Measurements from ENCODE around the gene PTBP3.
A peak's percentile ranks its signal among the peaks of the same experiment; 100 is the strongest.
"Not testable (repeated sequence)": the region's sequence is repeated elsewhere in the genome, so short reads cannot be mapped to it uniquely, and the experiment has no call there.

The PTBP3 gene, protein sequence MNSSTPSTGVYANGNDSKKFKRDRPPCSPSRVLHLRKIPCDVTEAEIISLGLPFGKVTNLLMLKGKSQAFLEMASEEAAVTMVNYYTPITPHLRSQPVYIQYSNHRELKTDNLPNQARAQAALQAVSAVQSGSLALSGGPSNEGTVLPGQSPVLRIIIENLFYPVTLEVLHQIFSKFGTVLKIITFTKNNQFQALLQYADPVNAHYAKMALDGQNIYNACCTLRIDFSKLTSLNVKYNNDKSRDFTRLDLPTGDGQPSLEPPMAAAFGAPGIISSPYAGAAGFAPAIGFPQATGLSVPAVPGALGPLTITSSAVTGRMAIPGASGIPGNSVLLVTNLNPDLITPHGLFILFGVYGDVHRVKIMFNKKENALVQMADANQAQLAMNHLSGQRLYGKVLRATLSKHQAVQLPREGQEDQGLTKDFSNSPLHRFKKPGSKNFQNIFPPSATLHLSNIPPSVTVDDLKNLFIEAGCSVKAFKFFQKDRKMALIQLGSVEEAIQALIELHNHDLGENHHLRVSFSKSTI

DNA sequence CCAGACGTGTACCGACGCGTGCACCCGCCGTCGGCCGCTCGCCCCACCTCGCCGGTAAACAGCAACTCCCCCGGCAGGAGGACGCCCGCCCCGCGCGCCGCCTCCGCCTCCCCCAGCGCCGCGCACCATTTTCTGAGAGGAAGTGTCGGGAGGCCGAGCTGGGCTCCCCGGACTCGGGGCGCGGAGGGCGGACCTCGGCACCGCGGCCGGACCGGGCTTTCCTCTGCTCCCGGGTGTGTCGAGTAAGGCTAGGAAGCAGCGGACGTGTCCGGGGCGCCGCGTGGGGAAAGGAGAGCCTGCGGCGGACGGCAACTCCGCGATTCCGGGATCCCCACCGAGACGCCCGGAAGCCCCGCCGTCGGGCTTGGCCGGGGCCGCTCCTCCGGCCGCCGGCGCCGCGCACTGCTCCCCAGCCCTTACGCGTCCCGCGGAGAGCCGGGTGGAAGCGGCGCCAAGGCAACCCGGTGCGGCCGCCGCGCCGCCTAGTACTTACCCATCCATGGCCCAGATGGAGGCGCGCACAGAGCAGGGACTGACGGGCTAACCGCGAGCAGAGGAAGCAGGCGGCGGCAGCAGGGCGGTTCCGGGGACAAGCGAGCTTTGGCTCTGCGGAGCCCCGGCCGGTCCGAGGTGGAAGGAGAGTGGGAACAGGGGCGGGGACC, at the start of gene PTBP3:
PTBP3 (minus strand) TSS at position 643 of the 662 bp plus-strand sequence. CDS start 35,754 bp downstream, outside the sequence.
- no peak for DNase-seq

DNA sequence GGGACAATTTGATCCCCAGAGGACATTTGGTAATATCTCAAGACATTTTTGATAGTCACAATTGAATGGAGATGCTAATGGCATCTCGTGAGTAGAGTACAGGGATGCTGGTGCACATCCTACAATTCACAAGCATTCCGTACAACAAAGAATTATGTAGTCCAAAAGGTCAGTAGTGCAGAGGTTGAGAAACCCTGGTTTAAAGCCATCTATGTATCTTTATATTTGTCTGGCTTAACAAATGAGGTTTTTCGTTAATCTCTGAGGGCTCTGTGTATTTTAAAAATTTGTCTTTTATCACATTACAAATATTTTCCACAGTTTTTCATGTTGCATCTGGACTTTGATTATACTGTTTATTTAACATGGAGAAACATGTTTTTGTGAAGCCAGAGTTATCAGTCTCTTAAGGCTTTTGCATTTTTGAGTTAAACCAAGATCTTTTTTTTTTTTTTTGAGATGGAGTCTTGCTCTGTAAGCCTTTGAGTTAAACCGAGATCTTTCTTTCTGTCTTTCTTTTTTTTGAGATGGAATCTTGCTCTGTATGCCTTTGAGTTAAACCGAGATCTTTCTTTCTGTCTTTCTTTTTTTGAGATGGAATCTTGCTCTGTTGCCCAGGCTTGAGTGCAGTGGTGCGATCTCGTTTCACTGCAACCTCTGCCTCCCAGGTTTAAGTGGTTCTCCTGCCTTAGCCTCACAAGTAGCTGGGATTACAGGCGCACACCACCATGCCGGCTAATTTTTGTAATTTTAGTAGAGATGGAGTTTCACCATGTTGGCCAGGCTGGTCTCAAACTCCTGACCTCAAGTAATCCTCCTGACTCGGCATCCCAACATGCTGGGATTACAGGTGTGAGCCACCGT, 49.3 kb upstream of the PTBP3 start:
- no peak for DNase-seq

DNA sequence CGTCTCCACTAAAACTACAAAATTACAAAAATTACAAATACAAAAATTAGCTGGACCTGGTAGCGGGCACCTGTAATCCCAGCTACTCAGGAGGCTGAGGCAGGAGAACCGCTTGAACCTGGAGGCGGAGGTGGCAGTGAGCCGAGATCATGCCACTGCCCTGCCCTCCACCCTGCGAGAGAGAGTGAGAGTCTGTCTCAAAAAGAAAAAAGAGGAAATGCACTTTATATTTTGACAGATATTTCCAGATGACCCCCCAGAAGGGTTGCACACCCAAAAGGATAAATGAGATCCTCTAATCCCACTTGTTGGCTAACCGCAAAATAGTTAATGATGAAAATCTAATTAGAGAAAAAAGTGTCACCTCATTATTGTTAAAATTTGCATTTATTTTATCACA, 48.6 kb upstream of the PTBP3 start:
- no peak for DNase-seq

DNA sequence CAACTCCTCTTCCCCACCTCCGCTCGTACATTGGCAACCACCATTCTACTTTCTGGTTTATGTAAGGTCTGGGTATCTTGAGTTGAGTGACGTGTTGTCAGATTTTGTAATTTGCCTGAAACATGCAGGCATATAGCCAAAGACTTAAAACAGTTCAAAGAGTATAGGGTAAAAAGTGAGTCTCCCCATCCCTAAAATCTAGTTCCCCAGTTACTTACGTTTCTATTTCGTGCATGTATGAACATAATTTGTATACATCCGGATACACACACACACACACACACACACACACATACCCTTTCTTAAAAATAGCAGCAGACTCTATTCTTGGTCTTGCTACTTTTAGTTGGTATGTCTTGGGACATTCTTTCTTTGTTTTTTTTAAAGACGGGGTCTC, 47.4 kb upstream of the PTBP3 start:
- DNase-seq = no peak

DNA sequence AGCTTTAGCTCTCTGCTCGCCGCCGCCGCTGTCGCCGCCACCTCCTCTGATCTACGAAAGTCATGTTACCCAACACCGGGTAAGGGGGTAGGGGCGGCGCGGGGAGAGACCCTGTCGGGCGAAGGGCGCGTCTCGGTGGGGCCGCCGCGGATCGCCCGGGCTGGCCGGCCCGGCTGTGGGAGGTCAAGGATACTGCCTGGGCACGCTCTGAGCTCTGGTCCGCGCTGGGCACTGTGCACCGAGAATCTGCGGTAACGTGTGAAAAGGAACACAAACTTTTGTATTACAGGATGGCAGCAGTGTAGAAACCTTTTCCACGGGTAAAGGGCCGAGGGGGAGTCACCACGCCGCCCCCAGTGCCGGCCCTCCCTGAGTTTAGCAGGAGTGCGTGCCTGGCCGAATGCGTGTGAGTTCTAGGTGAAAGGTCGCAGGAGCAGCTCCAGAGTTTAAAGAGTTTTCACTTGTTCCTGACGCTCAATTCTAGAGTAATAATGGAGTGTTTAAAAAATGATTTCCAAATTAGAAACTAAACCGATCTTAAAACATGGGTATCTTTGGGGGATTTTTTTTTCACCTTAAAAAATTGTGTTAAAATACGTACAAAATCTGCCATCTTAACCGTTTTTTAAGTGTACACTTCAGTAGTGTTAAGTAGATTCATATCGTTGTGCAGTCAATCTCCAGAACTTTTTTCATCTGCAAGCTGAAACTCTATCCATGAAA, 46.8 kb upstream of the PTBP3 start, which contains the start of gene HSDL2:
HSDL2 (plus strand) TSS at position 7 of the 723 bp plus-strand sequence; CDS start at position 63, 56 bp downstream.
- DNase-seq = no peak

DNA sequence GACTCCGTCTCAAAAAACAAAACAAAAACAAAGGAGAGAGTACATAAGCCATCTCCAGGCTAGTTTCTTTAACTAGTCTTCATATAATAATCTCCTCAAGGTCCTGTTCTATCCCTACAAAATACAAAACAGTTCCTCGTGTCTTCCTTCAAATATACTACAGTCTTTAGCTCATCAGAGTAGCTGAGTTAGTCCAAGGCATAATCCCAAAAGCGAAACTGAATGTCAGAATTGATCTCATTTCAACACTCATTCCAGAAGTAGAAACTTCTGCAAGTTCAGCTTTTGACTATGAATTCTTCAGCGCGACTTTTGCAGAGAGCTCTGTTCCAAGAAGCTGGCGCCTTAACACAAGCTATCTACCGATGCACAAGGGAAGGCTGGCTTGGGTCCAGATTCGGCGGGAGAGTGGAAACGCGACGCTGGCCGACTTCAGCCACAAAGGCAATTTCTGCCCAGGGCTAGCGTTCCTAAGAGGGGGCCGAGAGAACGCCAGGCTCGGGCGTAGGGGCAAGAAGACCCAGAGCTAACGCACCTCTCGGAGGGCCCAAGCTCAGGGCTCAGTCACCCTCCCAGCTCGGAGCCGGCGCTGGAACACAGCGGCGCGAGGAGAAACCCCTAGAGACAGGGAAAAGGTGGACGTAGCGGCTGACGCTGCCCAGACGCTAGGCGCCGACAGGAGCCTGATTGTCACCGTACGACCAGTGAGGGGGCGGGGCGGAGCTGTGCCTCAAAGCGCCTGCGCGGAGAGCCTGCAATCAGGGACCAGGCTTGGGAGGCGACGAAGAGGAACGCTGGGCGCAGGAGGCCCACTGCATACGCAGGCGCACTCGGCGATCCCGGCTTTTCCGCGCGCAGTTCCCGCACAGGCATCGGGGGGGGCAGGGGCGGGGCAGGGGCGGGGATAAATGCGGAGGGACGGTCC, 46.0 kb upstream of the PTBP3 start:
- peak; percentile 98 for DNase-seq

DNA sequence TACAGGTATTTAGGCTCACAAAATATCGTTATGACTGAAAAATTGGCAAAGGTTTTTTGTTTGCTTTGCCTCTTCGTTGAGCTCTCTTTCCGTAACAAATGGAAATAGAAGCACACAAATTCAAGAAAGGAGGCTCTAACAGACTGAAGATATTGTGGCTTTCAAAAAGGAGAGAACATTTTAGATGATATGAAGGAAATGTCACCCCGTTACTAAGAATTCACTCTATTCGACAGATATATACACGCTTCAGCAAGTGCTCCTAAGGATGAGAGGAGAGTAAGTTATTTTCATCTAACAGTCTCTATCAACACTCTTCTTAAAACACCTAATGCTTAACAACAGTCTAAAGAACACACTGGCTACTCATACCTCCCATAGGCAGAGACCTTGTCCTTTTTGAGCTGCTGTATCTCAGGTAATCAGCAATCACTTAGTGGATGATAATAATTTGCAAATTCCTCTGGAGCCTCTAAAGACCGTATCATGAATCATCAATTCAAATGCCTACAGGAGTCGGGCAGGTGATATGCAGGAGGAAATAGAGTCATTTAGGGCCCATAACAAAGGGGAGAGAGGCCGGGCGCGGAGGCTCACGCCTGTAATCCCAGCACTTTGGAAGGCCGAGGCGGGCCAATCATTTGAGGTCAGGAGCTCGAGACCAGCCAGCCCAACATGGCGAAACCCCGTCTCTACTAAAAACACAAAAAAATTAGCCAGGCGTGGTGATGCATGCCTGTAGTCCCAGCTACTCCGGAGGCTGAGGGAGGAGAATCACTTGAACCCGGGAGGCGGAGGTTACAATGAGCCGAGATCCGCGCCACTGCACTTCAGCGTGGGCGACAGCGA, 45.1 kb upstream of the PTBP3 start:
- no peak for DNase-seq

DNA sequence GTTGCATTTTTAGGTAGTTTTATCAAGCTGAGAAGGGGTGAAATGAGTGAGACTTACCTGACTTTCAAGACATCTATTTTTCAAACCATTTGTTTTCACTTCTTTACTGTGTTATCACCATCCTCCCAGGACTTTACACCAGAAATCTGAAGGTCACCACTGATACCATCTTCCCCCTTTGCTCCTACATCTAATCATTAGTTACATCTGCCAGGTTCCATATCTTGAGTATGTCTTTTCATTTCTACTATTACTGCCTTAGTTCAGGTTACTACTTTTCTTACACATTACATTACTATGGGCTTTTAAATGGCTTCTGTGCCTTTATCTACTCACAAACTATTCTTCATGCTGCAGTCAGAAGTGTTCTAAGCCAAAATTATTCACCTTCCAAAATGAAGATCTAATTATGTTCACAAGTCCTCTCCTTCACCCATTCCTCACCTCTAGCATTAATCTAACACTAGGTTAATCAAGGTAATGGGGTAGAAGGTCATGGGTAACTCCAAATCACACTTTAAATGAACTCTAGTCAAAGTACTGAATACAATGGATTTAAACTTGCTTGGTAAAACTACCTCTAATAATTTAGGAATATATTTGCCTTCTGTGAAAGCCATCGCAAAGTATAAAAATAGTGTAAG, 44.4 kb upstream of the PTBP3 start:
- DNase-seq = no peak

DNA sequence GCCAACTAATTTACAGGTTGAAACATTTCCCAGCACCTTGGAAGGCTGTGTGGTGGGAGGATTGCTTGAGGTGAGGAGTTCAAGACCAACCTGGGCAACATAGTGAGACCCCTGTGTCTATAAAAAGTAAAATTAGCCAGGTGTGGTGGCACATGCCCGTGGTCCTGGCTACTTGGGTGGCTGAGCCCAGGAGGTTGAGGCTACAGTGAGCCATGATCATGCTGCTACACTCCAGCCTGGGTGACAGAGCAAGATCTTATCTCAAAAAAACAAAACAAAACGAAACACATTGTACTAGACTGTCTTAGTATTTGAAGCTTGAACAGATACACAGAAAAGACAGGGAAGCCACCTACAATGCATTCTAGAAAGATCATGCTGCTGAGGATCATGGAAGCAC, 43.7 kb upstream of the PTBP3 start:
- no peak for DNase-seq

DNA sequence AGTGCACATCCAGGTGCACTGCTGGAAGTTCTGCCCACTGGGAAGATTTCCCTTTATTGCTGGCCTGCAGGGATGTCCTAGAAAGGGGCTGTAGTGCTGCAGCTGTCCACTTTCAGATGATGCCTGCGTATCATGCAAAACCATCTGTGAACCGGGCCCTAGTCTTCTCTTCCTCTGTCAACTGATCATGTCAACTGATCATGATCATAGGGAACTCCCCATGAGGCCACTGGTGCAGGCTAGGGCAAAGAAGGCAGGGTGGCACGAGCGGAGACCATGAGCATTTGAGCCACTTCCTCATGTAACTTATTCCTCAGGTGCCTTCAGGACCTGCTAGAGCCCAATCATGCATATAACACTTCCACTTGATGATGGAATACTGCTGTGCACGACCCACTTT, 41.9 kb upstream of the PTBP3 start:
- DNase-seq = no peak

DNA sequence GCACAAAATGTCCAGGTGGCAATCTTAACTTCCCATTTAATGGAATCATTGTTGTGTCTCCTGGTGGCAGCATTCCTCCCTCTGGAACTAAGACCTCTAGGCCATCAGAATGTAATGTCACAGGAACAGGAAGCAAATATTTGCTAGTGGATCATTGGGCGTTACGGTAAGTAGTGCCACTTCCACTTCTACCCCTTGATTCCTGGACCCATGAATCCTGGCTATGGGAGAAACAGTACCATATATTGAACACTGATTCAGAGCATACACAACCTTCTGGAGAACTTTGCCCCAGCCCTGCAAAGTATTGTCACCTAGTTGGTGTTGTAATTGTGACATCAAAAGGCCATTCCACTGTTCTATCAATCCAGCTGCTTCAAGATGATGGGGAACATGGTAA, 40.8 kb upstream of the PTBP3 start:
- DNase-seq = not testable (repeated sequence)

DNA sequence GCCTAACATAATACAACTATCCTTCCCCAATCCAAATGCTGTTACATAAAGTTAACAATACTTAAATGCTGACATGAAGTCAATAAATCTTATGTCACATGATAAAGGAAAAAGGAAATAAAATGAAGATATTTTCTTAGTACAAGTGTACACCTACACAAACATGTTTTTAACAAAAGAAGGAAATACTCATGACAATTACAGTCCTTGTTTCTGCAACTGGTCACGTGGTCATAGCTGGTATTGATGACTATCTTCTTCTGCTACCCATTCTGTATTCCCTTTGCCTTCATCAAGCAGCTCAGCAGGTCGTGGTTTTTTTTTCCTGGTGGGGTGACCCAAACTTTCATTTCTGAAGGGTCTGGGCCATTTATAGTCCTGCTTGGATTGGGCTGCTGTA, 40.2 kb upstream of the PTBP3 start:
- DNase-seq = not testable (repeated sequence)

DNA sequence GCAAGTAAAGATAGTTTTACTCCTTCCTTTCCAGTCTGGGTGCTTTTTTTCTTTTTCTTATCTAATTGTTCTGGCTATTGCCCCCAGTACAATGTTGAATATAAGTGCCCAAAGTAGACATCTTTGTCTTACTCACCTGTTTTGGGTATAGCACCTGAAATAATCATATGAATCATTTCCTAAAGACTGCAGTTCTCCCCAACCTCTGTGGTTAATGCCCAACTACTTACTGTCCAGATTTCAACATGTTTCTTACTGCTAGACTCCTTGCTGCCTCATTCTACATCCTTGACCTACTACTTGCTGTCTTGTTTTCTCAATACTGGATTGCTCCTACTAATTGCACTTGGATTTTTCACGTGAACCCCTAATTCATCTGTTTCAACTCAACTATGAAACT, 37.6 kb upstream of the PTBP3 start:
- DNase-seq = no peak

DNA sequence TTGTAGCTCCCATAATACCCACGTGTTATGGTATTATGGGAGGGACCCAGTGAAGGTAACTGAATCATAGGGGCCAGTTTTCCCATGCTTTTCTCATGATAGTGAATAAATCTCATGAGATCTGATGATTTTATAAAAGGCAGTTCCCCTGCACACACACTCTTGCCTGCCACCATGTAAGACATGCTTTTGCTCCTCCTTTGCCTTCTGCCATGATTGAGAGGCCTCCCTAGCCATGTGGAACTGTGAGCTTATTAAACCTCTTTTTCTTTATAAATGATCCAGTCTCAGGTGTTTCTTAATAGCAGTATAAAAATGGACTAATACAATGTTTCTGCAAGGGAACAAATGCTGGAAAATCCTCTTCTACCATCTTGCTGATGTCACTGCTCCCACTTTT, 36.4 kb upstream of the PTBP3 start:
- DNase-seq = no peak

DNA sequence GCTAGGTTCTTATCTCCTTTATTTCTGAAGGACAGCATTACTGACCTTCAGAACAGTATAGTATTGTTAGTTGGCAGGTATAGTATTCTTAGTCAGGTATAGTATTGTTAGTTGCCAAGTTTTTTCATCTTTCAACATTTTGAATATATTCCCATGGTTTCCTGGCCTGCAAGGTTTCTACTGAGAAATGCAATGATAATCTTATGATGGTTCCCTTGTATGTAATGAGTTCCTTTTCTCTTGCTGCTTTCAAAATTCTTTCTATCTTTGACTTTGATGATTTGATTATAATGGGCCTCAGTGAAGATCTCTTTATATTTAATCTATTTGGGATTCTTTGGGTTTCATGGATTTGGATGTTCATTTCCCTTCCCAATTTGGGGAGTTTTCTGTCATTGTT, 34.0 kb upstream of the PTBP3 start:
- no peak for DNase-seq

DNA sequence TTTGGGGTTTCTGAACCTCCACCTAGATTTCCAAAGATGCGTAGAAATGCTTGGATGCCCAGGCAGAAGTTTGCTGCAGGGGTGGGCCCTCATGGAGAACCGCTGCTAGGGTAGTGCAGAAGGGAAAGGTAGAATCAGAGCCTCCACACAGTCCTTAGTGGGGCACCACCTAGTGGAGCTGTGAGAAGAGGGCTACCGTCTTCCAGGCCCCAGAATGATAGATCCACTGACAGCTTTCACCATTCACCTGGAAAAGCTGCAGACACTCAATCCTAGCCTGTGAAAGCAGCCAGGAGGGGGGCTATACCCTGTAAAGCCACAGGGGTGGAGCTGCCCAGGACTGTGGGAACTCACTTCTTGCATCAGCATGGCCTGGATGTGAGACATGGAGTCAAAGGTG, 33.2 kb upstream of the PTBP3 start:
- no peak for DNase-seq

DNA sequence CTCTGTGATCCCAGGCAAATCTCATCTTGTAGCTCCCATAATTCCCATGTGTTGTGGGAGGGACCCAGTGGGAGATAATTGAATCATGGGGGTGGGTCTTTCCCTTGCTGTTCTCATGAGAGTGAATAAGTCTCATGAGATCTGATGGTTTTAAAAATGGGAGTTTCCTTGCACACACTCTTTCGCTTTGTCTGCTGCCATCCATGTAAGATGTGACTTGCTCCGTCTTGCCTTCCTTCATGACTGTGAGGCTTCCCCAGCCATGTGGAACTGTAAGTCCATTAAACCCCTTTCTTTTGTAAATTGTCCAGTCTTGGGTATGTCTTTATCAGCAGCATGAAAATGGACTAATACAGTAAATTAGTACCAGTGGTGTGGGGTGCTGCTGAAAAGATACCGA, 31.8 kb upstream of the PTBP3 start:
- not testable (repeated sequence) for DNase-seq

DNA sequence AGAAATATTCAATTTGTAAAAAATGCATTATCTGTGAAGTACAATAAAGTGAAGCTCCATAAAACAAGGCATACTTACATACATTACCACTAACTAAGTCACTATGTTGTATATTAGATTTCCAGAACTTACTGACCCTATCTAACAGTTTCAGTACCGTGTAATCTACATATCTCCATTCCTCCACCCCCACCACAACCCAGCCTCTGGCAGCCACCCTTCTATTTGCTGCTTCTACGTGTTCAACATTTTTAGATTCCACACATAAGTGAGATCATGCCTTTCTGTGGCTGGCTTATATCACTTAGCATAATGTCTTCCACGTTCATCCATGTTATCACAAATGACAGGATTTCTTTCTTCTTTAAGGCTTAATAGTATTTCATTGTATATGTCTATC, 31.3 kb upstream of the PTBP3 start:
- no peak for DNase-seq

DNA sequence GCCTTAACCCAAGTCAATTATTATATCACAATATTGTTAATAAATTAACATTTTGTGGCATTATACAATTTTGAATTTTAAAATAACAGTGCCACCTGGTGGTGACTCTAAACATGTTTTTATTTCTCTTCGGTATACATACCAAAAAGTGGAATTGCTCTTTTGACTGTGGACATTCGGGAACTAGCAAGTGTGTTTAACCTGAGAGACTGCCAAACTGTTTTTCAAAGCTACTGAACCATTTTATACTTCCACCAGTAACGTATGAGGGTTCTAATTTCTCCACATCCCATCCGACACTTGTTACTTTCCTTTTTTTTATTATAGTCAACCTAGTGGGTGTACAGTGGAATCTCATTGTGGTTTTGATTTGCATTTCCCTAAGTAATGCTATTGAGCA, 28.2 kb upstream of the PTBP3 start:
- no peak for DNase-seq
